ENCODE measurements around the gene SMIM13.

DNA sequence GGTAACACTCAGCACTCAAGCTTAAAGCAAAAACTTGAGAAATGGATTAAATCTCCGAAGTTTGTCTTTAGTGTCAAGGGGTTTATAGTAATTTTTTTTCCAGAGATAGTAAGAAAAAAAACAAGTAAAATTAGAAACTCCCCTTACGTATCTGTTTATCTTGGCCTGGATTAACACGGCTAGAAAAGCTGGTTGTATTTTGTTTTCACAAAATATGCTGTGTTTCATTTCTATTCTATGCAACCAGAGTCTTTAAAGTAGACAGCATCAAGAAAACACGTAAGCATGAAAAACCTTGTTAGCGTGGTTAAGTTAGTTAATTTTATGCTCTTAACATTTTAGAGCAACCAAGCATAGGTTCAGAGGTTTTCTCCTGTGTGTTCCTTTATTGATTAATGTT, 39.6 kb downstream of the SMIM13 start:
- TF ChIP-seq, protein P1, sequence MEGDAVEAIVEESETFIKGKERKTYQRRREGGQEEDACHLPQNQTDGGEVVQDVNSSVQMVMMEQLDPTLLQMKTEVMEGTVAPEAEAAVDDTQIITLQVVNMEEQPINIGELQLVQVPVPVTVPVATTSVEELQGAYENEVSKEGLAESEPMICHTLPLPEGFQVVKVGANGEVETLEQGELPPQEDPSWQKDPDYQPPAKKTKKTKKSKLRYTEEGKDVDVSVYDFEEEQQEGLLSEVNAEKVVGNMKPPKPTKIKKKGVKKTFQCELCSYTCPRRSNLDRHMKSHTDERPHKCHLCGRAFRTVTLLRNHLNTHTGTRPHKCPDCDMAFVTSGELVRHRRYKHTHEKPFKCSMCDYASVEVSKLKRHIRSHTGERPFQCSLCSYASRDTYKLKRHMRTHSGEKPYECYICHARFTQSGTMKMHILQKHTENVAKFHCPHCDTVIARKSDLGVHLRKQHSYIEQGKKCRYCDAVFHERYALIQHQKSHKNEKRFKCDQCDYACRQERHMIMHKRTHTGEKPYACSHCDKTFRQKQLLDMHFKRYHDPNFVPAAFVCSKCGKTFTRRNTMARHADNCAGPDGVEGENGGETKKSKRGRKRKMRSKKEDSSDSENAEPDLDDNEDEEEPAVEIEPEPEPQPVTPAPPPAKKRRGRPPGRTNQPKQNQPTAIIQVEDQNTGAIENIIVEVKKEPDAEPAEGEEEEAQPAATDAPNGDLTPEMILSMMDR (IDR thresholded peaks at IDR 0.05; ENCODE audit: low read depth, low read length), result no peak
- no peak for TF ChIP-seq EZH2phosphoT487 (IDR thresholded peaks at IDR 0.05; ENCODE audit: low read depth)
